T-cell (primary cell): ENCODE results near the gene KLHL35. TPM values are rescaled to one million over a fixed set of nuclear protein-coding genes. Genes with fewer than 3 reads are reported as not detected.

Experiments
- ATAC-seq, 4 experiments: fragments of 200-7000 bp in 3 of 4; fragments of 150-1000 bp in 1 of 4; cut with Tn5 transposase; replicated peaks in 1 of 4; 1 replicate in 3 of 4; 2 replicates in 1 of 4; pipeline ENCODE4 v1.10.0; 2021; ENCODE audit warnings: moderate library complexity in 3 of 4, mild to moderate bottlenecking in 2 of 4, moderate number of reproducible peaks in 1 of 4
- CTCF ChIA-PET, 2 donors: fragments of 300-600 bp; sonication (Branson Sonifier 250); formaldehyde crosslinking; loops; one replicate each; lab custom pipeline; 2022; ENCODE audit warnings: antibody characterized with exemption in 2 of 2; lab: Charles Lee
- POLR2A ChIA-PET, 2 donors: fragments of 300-600 bp; sonication (Branson Sonifier 250); formaldehyde crosslinking; loops; one replicate each; lab custom pipeline; 2022; ENCODE audit warnings: antibody characterized with exemption in 2 of 2; lab: Charles Lee
- DNase-seq, 35 experiments: peaks; one replicate each; pipeline versions ENCODE4 v3.0.0 to v3.0.0-alpha.2; 2013 to 2023
- H3K27ac ChIP-seq: one replicate; pipeline ENCODE4 v1.5.1; 2013; ENCODE audit warnings: low read length
- H3K27me3 ChIP-seq, 2 experiments: replicated peaks in 1 of 2; 1 replicate in 1 of 2; 2 replicates in 1 of 2; pipeline versions ENCODE4 v1.6.1 to v1.7.0; 2013; ENCODE audit warnings: low read length in 1 of 2, mixed read lengths in 1 of 2; ENCODE audit not compliant: control insufficient read depth in 2 of 2, insufficient read depth in 2 of 2; ENCODE audit errors: extremely low read depth in 1 of 2
- H3K36me3 ChIP-seq, 2 donors: 1 replicate in 1 of 2; 2 replicates in 1 of 2; pipeline versions ENCODE4 v1.6.1 to v1.7.0; 2013; ENCODE audit warnings: low read length in 1 of 2; ENCODE audit not compliant: control insufficient read depth in 2 of 2, insufficient read depth in 1 of 2; ENCODE audit errors: extremely low read depth in 1 of 2
- H3K4me1 ChIP-seq, 2 experiments: 1 replicate in 1 of 2; 2 replicates in 1 of 2; pipeline versions ENCODE4 v1.6.1 to v1.7.0; 2013; ENCODE audit warnings: low read length in 2 of 2, mixed read lengths in 1 of 2; ENCODE audit not compliant: insufficient read depth in 2 of 2, control insufficient read depth in 1 of 2; ENCODE audit errors: extremely low read depth in 1 of 2
- H3K4me3 ChIP-seq, 2 donors: 1 replicate in 1 of 2; 2 replicates in 1 of 2; pipeline versions ENCODE4 v1.5.1 to v1.7.0; 2013; ENCODE audit warnings: mild to moderate bottlenecking in 2 of 2, low read length in 1 of 2, moderate library complexity in 1 of 2; ENCODE audit not compliant: control insufficient read depth in 1 of 2; ENCODE audit errors: extremely low read depth in 1 of 2
- H3K9me3 ChIP-seq: 2 replicates; pipeline ENCODE4 v1.7.0; 2013
- H3K27ac Mint-ChIP-seq, 2 donors: one replicate each; pipeline ENCODE4 v1.8.0; 2020 to 2021; ENCODE audit warnings: mild to moderate bottlenecking in 2 of 2, mixed read lengths in 2 of 2
- H3K27me3 Mint-ChIP-seq, 2 donors: one replicate each; pipeline ENCODE4 v1.8.0; 2021 to 2022; ENCODE audit warnings: mixed read lengths in 2 of 2
- H3K36me3 Mint-ChIP-seq: one replicate; pipeline ENCODE4 v1.8.0; 2021; ENCODE audit warnings: mixed read lengths
- H3K4me1 Mint-ChIP-seq, 3 donors: one replicate each; pipeline ENCODE4 v1.8.0; 2020 to 2022; ENCODE audit warnings: mixed read lengths in 3 of 3, mild to moderate bottlenecking in 1 of 3
- H3K4me3 Mint-ChIP-seq, 3 donors: one replicate each; pipeline ENCODE4 v1.8.0; 2020 to 2022; ENCODE audit warnings: mild to moderate bottlenecking in 3 of 3, mixed read lengths in 3 of 3, moderate library complexity in 3 of 3
- H3K9me3 Mint-ChIP-seq, 3 donors: one replicate each; pipeline ENCODE4 v1.8.0; 2020 to 2022; ENCODE audit warnings: mixed read lengths in 3 of 3
- WGBS: methylation state at CpG from one replicate; pipeline ENCODE4 v1.1.5; 2013; ENCODE audit warnings: missing lambda C conversion rate; ENCODE audit not compliant: insufficient coverage; 5-methylcytosine and 5-hydroxymethylcytosine counted together
- total RNA-seq, 35 experiments: library from RNA in 6 of 35; stranded (reverse) in 6 of 35; fragments of 120-200 nt in 1 of 35; gene quantifications; one replicate each; pipeline versions ENCODE4 v1.2.1 to v1.2.4 and lab custom pipeline; 2013 to 2026

KLHL35 gene
- total RNA-seq, 5 donors from 2014 or later (not counting 1 experiment from before 2014, with no cell fraction given), result 0.33 to 2.9 (median 1.5) TPM

GRCh38 chr11:75374646-75375045 lies 58.4 kb downstream of the KLHL35 start:
- Mint-ChIP-seq H3K4me1 (peaks cover 5 to 8% (median 6%) of the 10 kb centered on the region in 3 donors), H3K4me3 (no peak overlapping the region), H3K27ac (no peak overlapping the region), H3K27me3 (no peaks in the 10 kb centered on the region), H3K9me3 (no peaks in the 10 kb centered on the region), H3K36me3 (no peaks in the 10 kb centered on the region)
- Histone ChIP-seq H3K27ac (no peak overlapping the region), H3K4me3 (no peak overlapping the region), H3K27me3 (peaks cover 0 to 4% of the 10 kb centered on the region in 2 experiments), H3K9me3 (no peaks in the 10 kb centered on the region), H3K36me3 (no peaks in the 10 kb centered on the region), H3K4me1 (peaks cover 0 to 4% of the 10 kb centered on the region in 2 experiments)
- ChIA-PET CTCF (interaction anchor here in 1 of 2 donors (0.7 kb wide), 1 partner anchor 59 kb away, joined by 5 read pairs; no protein-coding TSS in a partner anchor), POLR2A (interaction anchor here in 1 of 2 donors (0.6 kb wide), 1 partner anchor 512 kb away, joined by 3 read pairs; no protein-coding TSS in a partner anchor)
- ATAC-seq (no peak), DNase-seq (no peak)
- WGBS, result 90% methylated on average over 4 of the region's 4 CpGs

DNA sequence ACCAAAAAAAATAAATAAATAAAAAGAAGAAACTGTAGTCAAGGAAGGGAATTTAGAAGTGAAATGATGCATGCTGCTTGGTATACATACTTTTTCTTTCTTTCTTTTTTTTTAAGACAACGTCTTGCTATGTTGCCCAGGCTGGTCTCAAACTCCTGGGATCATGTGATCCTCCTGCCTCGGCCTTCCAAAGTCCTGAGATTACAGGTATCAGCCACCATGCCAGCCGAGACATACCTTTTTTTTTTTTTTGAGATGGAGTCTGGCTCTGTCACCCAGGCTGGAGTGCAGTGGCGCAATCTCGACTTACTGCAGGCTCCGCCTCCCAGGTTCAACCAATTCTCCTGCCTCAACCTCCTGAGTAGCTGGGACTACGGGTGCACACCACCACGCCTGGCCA lies 59.8 kb downstream of the KLHL35 start:
- no peak for ATAC-seq
- Mint-ChIP-seq H3K9me3 (no peaks in the 10 kb centered on the region), H3K36me3 (no peaks in the 10 kb centered on the region), H3K27me3 (no peaks in the 10 kb centered on the region), H3K4me3 (no peak overlapping the region), H3K27ac (no peak overlapping the region), H3K4me1 (peaks cover 6 to 15% (median 8%) of the 10 kb centered on the region in 3 donors)
- no peak for DNase-seq
- Histone ChIP-seq H3K4me1 (peaks cover 0 to 5% of the 10 kb centered on the region in 2 experiments), H3K27me3 (peaks cover 0 to 4% of the 10 kb centered on the region in 2 experiments), H3K4me3 (no peak overlapping the region), H3K27ac (no peak overlapping the region), H3K36me3 (no peaks in the 10 kb centered on the region), H3K9me3 (no peaks in the 10 kb centered on the region)
- 60% methylated on average over 1 of the region's 8 CpGs for WGBS
- ChIA-PET CTCF (no interaction called here), POLR2A (no interaction called here)

Other genes with a start within 250 kb of the KLHL35 start
- gene TPBGL, start 192.4 kb downstream of the KLHL35 start, total RNA-seq, result under 1 TPM; 0.13 to 0.59 (median 0.47) TPM
- gene ARRB1, start 81.5 kb downstream of the KLHL35 start, total RNA-seq, result 10 to 100 TPM; 37.2 to 57.3 (median 47.3) TPM
- 1,000 to 10,000 TPM; 4,604 to 5,380 (median 4,830) TPM for gene RPS3, start 33.7 kb downstream of the KLHL35 start, total RNA-seq
- gene GDPD5, start 92.7 kb upstream of the KLHL35 start, total RNA-seq, result 10 to 100 TPM; 31.4 to 81.3 (median 70.9) TPM
- gene SERPINH1, start 129.1 kb upstream of the KLHL35 start, total RNA-seq, result 10 to 100 TPM in 3 of 5 donors, 1 to 10 TPM in 2; 5.2 to 16.4 (median 13.9) TPM
- gene MAP6, start 235.8 kb upstream of the KLHL35 start, total RNA-seq, result under 1 TPM in 3 of 5 donors, not detected in 2; 0.19 to 0.35 (median 0.30) TPM